H1 (cell line): Measurements from ENCODE around the gene ZNF680. TPM values are rescaled to one million over a fixed set of nuclear protein-coding genes. Genes with fewer than 3 reads are reported as not detected.

Experiments used
- CTCF ChIA-PET: fragments of 300-600 bp; sonication (Branson Sonifier 250); formaldehyde crosslinking; loops from one replicate; lab custom pipeline; 2021; ENCODE audit not compliant: partially characterized antibody; lab: Charles Lee
- POLR2A ChIA-PET: fragments of 300-600 bp; sonication (Branson Sonifier 250); formaldehyde crosslinking; loops from one replicate; lab custom pipeline; 2021; ENCODE audit warnings: inconsistent platforms; ENCODE audit not compliant: partially characterized antibody; lab: Charles Lee
- DNase-seq, 2 experiments: peaks; one replicate each; pipeline versions ENCODE4 v3.0.0 to v3.0.0-alpha.2; 2010 to 2022; ENCODE audit warnings: low spot score in 2 of 2, low read depth in 1 of 2, mixed read lengths in 1 of 2
- FAIRE-seq: peaks from 2 replicates; lab custom pipeline; 2011; peaks lifted over from hg19 to GRCh38; lab: Jason Lieb, UNC
- H2AFZ ChIP-seq: 2 replicates; pipeline ENCODE4 v1.8.1; 2012; ENCODE audit warnings: low read length, inconsistent platforms
- H2AK5ac ChIP-seq: 2 replicates; pipeline ENCODE4 v1.6.1; 2013; ENCODE audit warnings: low read depth, low read length
- H2BK120ac ChIP-seq: replicated peaks from 2 replicates; pipeline ENCODE3; 2013; ENCODE audit warnings: low read depth, low read length, inconsistent platforms
- H2BK12ac ChIP-seq: 2 replicates; pipeline ENCODE4 v1.6.1; 2013; ENCODE audit warnings: low read depth, low read length
- H2BK15ac ChIP-seq: 2 replicates; pipeline ENCODE4 v1.6.1; 2013; ENCODE audit warnings: low read length
- H2BK20ac ChIP-seq: 2 replicates; pipeline ENCODE4 v1.6.1; 2013; ENCODE audit warnings: low read length
- H2BK5ac ChIP-seq: 2 replicates; pipeline ENCODE4 v1.6.1; 2013; ENCODE audit warnings: low read depth, low read length
- H3K14ac ChIP-seq: 2 replicates; pipeline ENCODE4 v1.6.1; 2013; ENCODE audit warnings: inconsistent platforms; ENCODE audit not compliant: insufficient read length
- H3K18ac ChIP-seq: 2 replicates; pipeline ENCODE4 v1.6.1; 2013; ENCODE audit warnings: low read length; ENCODE audit errors: extremely low read depth
- H3K23ac ChIP-seq: 2 replicates; pipeline ENCODE4 v1.6.1; 2013; ENCODE audit warnings: inconsistent platforms; ENCODE audit not compliant: insufficient read length
- H3K23me2 ChIP-seq: 2 replicates; pipeline ENCODE4 v1.6.1; 2013; ENCODE audit warnings: low read depth, low read length
- H3K27ac ChIP-seq: 2 replicates; pipeline ENCODE4 v1.6.1; 2011; ENCODE audit warnings: low read depth, low read length, inconsistent platforms
- H3K27me3 ChIP-seq, 4 experiments: replicated peaks in 1 of 4; 1 replicate in 1 of 4; 2 replicates in 3 of 4; pipeline versions ENCODE4 v1.6.1 to v1.8.1; 2011 to 2013; ENCODE audit warnings: low read length in 3 of 4, mild to moderate bottlenecking in 3 of 4, inconsistent platforms in 2 of 4, mixed read lengths in 2 of 4, moderate library complexity in 1 of 4; ENCODE audit not compliant: control insufficient read depth in 3 of 4, insufficient read depth in 3 of 4; ENCODE audit errors: extremely low read depth in 1 of 4
- H3K36me3 ChIP-seq, 4 experiments: 2 replicates each; pipeline versions ENCODE4 v1.6.1 to v1.8.1; 2011 to 2013; ENCODE audit warnings: mild to moderate bottlenecking in 4 of 4, low read length in 3 of 4, moderate library complexity in 2 of 4, control low read depth in 1 of 4, inconsistent platforms in 1 of 4; ENCODE audit not compliant: insufficient read depth in 4 of 4, control insufficient read depth in 2 of 4
- H3K4ac ChIP-seq: replicated peaks from 2 replicates; pipeline ENCODE3; 2013; ENCODE audit warnings: low read length, low read depth, mixed read lengths, inconsistent platforms; ENCODE audit not compliant: insufficient read length
- H3K4me1 ChIP-seq, 4 experiments: replicated peaks in 1 of 4; 1 replicate in 1 of 4; 2 replicates in 3 of 4; pipeline versions ENCODE4 v1.6.1 to v1.8.1; 2011 to 2013; ENCODE audit warnings: low read length in 3 of 4, inconsistent platforms in 2 of 4, mixed read lengths in 1 of 4; ENCODE audit not compliant: insufficient read depth in 4 of 4, control insufficient read depth in 3 of 4
- H3K4me2 ChIP-seq, 2 experiments: 2 replicates each; pipeline versions ENCODE4 v1.6.1 to v1.8.1; 2011 to 2013; ENCODE audit warnings: low read depth in 2 of 2, low read length in 2 of 2, control low read depth in 1 of 2, inconsistent platforms in 1 of 2, mild to moderate bottlenecking in 1 of 2; ENCODE audit not compliant: insufficient read depth in 1 of 2
- H3K4me3 ChIP-seq, 4 experiments: fragments of 200-600, 300-600 bp in 1 of 4; sonication (generic), shearing (Covaris generic), sonication (Bioruptor Twin) in 1 of 4; 2 replicates each; pipeline versions ENCODE4 v1.5.1 to v1.8.1; 2011 to 2016; ENCODE audit warnings: low read length in 4 of 4, low read depth in 3 of 4, control low read depth in 2 of 4, inconsistent platforms in 2 of 4, mild to moderate bottlenecking in 2 of 4, mixed read lengths in 1 of 4, moderate library complexity in 1 of 4; ENCODE audit not compliant: insufficient read depth in 2 of 4; ENCODE audit errors: extremely low read depth in 1 of 4
- H3K56ac ChIP-seq: replicated peaks from 2 replicates; pipeline ENCODE3; 2013; ENCODE audit warnings: low read depth, mild to moderate bottlenecking, mixed read lengths, low read length, inconsistent platforms; ENCODE audit not compliant: insufficient read length
- H3K79me1 ChIP-seq: 2 replicates; pipeline ENCODE4 v1.6.1; 2013; ENCODE audit warnings: low read depth, low read length, control low read depth
- H3K79me2 ChIP-seq, 2 experiments: 2 replicates each; pipeline versions ENCODE4 v1.6.1 to v1.8.1; 2012 to 2013; ENCODE audit warnings: low read length in 2 of 2, mild to moderate bottlenecking in 2 of 2, inconsistent platforms in 1 of 2; ENCODE audit not compliant: insufficient read depth in 2 of 2, control insufficient read depth in 1 of 2
- H3K9ac ChIP-seq, 4 experiments: replicated peaks in 1 of 4; 1 replicate in 1 of 4; 2 replicates in 3 of 4; pipeline versions ENCODE4 v1.6.1 to v1.8.1; 2011 to 2013; ENCODE audit warnings: low read depth in 3 of 4, low read length in 3 of 4, control low read depth in 2 of 4, mild to moderate bottlenecking in 2 of 4, moderate library complexity in 2 of 4, inconsistent platforms in 1 of 4; ENCODE audit errors: extremely low read depth in 1 of 4
- H3K9me3 ChIP-seq, 2 experiments: 2 replicates each; pipeline versions ENCODE4 v1.6.1 to v1.8.1; 2012 to 2013; ENCODE audit warnings: mild to moderate bottlenecking in 2 of 2, moderate library complexity in 2 of 2, control low read depth in 1 of 2, inconsistent platforms in 1 of 2, low read depth in 1 of 2, low read length in 1 of 2, mixed read lengths in 1 of 2; ENCODE audit not compliant: insufficient read depth in 2 of 2
- H4K20me1 ChIP-seq, 2 experiments: replicated peaks in 1 of 2; 2 replicates each; pipeline versions ENCODE3 to v1.8.1; 2011 to 2013; ENCODE audit warnings: inconsistent platforms in 2 of 2, low read length in 2 of 2, mild to moderate bottlenecking in 1 of 2; ENCODE audit not compliant: insufficient read depth in 2 of 2, control insufficient read depth in 1 of 2
- H4K5ac ChIP-seq: 2 replicates; pipeline ENCODE4 v1.6.1; 2013; ENCODE audit warnings: low read length, low read depth, mixed read lengths, inconsistent platforms; ENCODE audit not compliant: insufficient read length
- H4K8ac ChIP-seq: 2 replicates; pipeline ENCODE4 v1.8.0; 2013; ENCODE audit warnings: mild to moderate bottlenecking, moderate library complexity, low read length, inconsistent platforms; ENCODE audit not compliant: insufficient read depth; ENCODE audit errors: extremely low read depth
- H4K91ac ChIP-seq: replicated peaks from 2 replicates; pipeline ENCODE3; 2013; ENCODE audit warnings: low read length, mixed read lengths, inconsistent platforms; ENCODE audit not compliant: insufficient read length
- BCL11A ChIP-seq, 2 experiments: IDR thresholded peaks; one replicate each; pipeline ENCODE4 v1.6.1; 2011; ENCODE audit warnings: low read depth in 2 of 2, low read length in 2 of 2, mild to moderate bottlenecking in 2 of 2
- BRCA1 ChIP-seq: IDR thresholded peaks from 2 replicates; pipeline ENCODE4 v1.6.1; 2012; ENCODE audit warnings: low read depth, low read length, improper control_type of control experiment
- CBX5 ChIP-seq: fragments of 300-800, 300-1000 bp; sonication (generic); IDR thresholded peaks from 2 replicates; pipeline ENCODE4 v1.7.1; 2016; ENCODE audit warnings: antibody characterized with exemption, low read length, low read depth
- CEBPB ChIP-seq: IDR thresholded peaks from 2 replicates; pipeline ENCODE4 v1.6.1; 2012; ENCODE audit warnings: low read depth, low read length
- CHD1 ChIP-seq: IDR thresholded peaks from 2 replicates; pipeline ENCODE4 v1.6.1; 2012; ENCODE audit warnings: low read depth, low read length, improper control_type of control experiment
- CTCF ChIP-seq, 3 experiments: IDR thresholded peaks; 1 replicate in 2 of 3; 2 replicates in 1 of 3; pipeline versions ENCODE4 v1.5.1 to v1.6.1; 2011; ENCODE audit warnings: low read length in 3 of 3, mild to moderate bottlenecking in 3 of 3, inconsistent platforms in 2 of 3, low read depth in 1 of 3, moderate library complexity in 1 of 3; ENCODE audit not compliant: insufficient read depth in 1 of 3; ENCODE audit errors: control extremely low read depth in 1 of 3
- EGR1 ChIP-seq: IDR thresholded peaks from 2 replicates; pipeline ENCODE4 v1.6.1; 2011; ENCODE audit warnings: low read depth, low read length, borderline replicate concordance
- EP300 ChIP-seq, 2 experiments: IDR thresholded peaks; 1 replicate in 1 of 2; 2 replicates in 1 of 2; pipeline ENCODE4 v1.6.1; 2011 to 2012; ENCODE audit warnings: low read depth in 2 of 2, low read length in 2 of 2, mild to moderate bottlenecking in 2 of 2, borderline replicate concordance in 1 of 2, inconsistent platforms in 1 of 2, moderate library complexity in 1 of 2
- KDM5A ChIP-seq: fragments of 200-600 bp; IDR thresholded peaks from 2 replicates; pipeline ENCODE4 v1.7.1; 2012; ENCODE audit warnings: mild to moderate bottlenecking, low read length, inconsistent platforms, mixed read lengths
- SRF ChIP-seq: IDR thresholded peaks from 2 replicates; pipeline ENCODE4 v1.6.1; 2011; ENCODE audit warnings: mild to moderate bottlenecking, low read depth, low read length, moderate library complexity
- USF2 ChIP-seq: IDR thresholded peaks from 2 replicates; pipeline ENCODE4 v1.6.1; 2011; ENCODE audit warnings: low read length, improper control_type of control experiment
- WGBS, 2 experiments: shearing (Covaris generic) in 1 of 2; methylation state at CpG; one replicate each; pipeline versions ENCODE4 v1.1.6 to v1.1.7; 2013 to 2015; ENCODE audit warnings: low lambda C conversion rate in 2 of 2, mixed read lengths in 2 of 2, inconsistent platforms in 1 of 2, low coverage in 1 of 2, missing lambda C conversion rate in 1 of 2; ENCODE audit not compliant: insufficient replicate concordance in 2 of 2, insufficient coverage in 1 of 2, insufficient read length in 1 of 2; ENCODE audit errors: extremely low coverage in 1 of 2, missing lambda C conversion rate in 1 of 2; 5-methylcytosine and 5-hydroxymethylcytosine counted together
- polyA plus RNA-seq, 7 experiments: library from polyadenylated mRNA; depleted of rRNA in 3 of 7; stranded (reverse) in 5 of 7; unstranded in 2 of 7; fragments of >200 nt in 5 of 7; fragments of 200-250 nt in 2 of 7; gene quantifications; 1 replicate in 5 of 7; 2 replicates in 1 of 7; 4 replicates in 1 of 7; pipeline versions ENCODE4 v1.2.1 to v1.2.3, GENCODE V29; 2011 to 2013; ENCODE audit warnings: missing spikeins in 2 of 7, mixed read lengths in 2 of 7
- total RNA-seq: library from RNA; stranded (reverse); fragmentation: NEBNext Ultra II Directional; extraction: Animal tissue kit (Norgen Biotek cat#: 25700); gene quantifications from 2 replicates; pipeline ENCODE4 v1.2.1, GENCODE V29; 2021

The ZNF680 gene
- total and polyA plus RNA-seq, 2 of the 8 experiments (the other 6 are each of a cell fraction or from before 2014, with no cell fraction given), result 15.3 TPM; not detected in 1

GRCh38 chr7:64558781-64559180, 4.1 kb downstream of the ZNF680 start:
- no peak overlapping the region for H3K9ac ChIP-seq
- POLR2A ChIA-PET, result interaction anchor here (1.8 kb wide), 1 partner anchor 16 kb away, joined by 3 read pairs; no protein-coding TSS in a partner anchor

More at GRCh38 chr7:64558781-64559180, 4.1 kb downstream of the ZNF680 start:
- Histone ChIP-seq H3K23me2 (no peaks in the 10 kb centered on the region), H3K23ac (no peak overlapping the region), H2BK20ac (no peak overlapping the region), H2AFZ (no peak overlapping the region), H3K27ac (no peak overlapping the region), H4K8ac (no peak overlapping the region), H2BK15ac (no peak overlapping the region), H3K36me3 (no peaks in the 10 kb centered on the region; a peak in 1 of 8 replicates), H2BK120ac (no peak overlapping the region), H3K4ac (no peak overlapping the region), H2BK12ac (no peak overlapping the region), H3K18ac (no peak overlapping the region), H4K91ac (no peak overlapping the region), H3K9me3 (peaks cover 28 to 58% of the 10 kb centered on the region in 2 experiments), H3K4me1 (no peaks in the 10 kb centered on the region; a peak in 1 of 7 replicates), H2AK5ac (no peak overlapping the region), H3K4me2 (no peak overlapping the region), H2BK5ac (no peak overlapping the region), H3K14ac (no peak overlapping the region), H3K56ac (no peak overlapping the region), H4K20me1 (no peaks in the 10 kb centered on the region), H3K27me3 (no peaks in the 10 kb centered on the region), H3K79me1 (no peaks in the 10 kb centered on the region), H3K79me2 (no peaks in the 10 kb centered on the region), H4K5ac (no peak overlapping the region), H3K4me3 (no peak overlapping the region)
- CTCF ChIA-PET, result no interaction called here
- no peak for TF ChIP-seq BRCA1
- TF ChIP-seq CTCF (IDR thresholded peaks at IDR 0.05; ENCODE audit: control extremely low read depth in 1 of 3, insufficient read depth in 1 of 3, low read depth in 1 of 3, low read length in 3 of 3), result no peak
- no peak for TF ChIP-seq KDM5A
- TF ChIP-seq BCL11A (IDR thresholded peaks at IDR 0.05; ENCODE audit: low read depth in 2 of 2, low read length in 2 of 2), result no peak
- TF ChIP-seq CEBPB, result no peak
- no peak for TF ChIP-seq SRF
- no peak for TF ChIP-seq EP300 (IDR thresholded peaks at IDR 0.05; ENCODE audit: borderline replicate concordance in 1 of 2, low read depth in 2 of 2, low read length in 2 of 2)
- no peak for TF ChIP-seq CBX5
- TF ChIP-seq USF2, result no peak
- TF ChIP-seq EGR1, result no peak
- TF ChIP-seq CHD1, result no peak
- no peak for FAIRE-seq
- WGBS, 2 experiments, result 83% methylated on average over 4 of the region's 4 CpGs; no CpG with 5 or more reads in 1 of the 2 experiments
- no peak for DNase-seq
